Measurements from ENCODE around the gene SIX2. TPM values are rescaled to one million over a fixed set of nuclear protein-coding genes. Genes with fewer than 3 reads are reported as not detected.

The SIX2 gene
- total and polyA plus RNA-seq, 2 donors (not counting 1 experiment from before 2014, with no cell fraction given): not detected

GRCh38 chr2:44967727-44968432, 41.4 kb downstream of the SIX2 start:
- intact Hi-C loops (cut with micrococcal nuclease): no loop called here
- ATAC-seq (ENCODE audit: low read depth): no peak

GRCh38 chr2:44967056-44967455, 42.2 kb downstream of the SIX2 start:
- Mint-ChIP-seq H3K27me3 (peaks cover 45% of the 10 kb centered on the region), H3K4me3 (no peak overlapping the region), H3K9me3 (ENCODE audit: insufficient read depth) (no peaks in the 10 kb centered on the region), H3K4me1 (no peaks in the 10 kb centered on the region), H3K27ac (no peak overlapping the region)
- Histone ChIP-seq H3K36me3 (replicated peaks in 1 of 2; ENCODE audit: control extremely low read depth in 1 of 2, control insufficient read depth in 1 of 2, extremely low read depth in 1 of 2, insufficient read depth in 2 of 2, low read length in 1 of 2) (no peaks in the 10 kb centered on the region), H3K4me1 (ENCODE audit: control insufficient read depth in 2 of 2, insufficient read depth in 2 of 2, low read length in 2 of 2) (no peaks in the 10 kb centered on the region), H4K20me1 (ENCODE audit: control insufficient read depth, insufficient read depth, low read length, poor library complexity, severe bottlenecking) (no peaks in the 10 kb centered on the region), H3K27me3 (replicated peaks in 1 of 4; ENCODE audit: control extremely low read depth in 1 of 4, control insufficient read depth in 3 of 4, insufficient read depth in 4 of 4, low read length in 3 of 4) (peaks cover 0 to 21% (median 5%) of the 10 kb centered on the region in 4 experiments), H2AFZ (ENCODE audit: insufficient read depth, low read depth, low read length, poor library complexity, severe bottlenecking) (no peak overlapping the region), H3K9me3 (ENCODE audit: control extremely low read depth in 1 of 3, control insufficient read depth in 2 of 3, insufficient read depth in 1 of 3, low read length in 2 of 3) (peaks cover 0 to 3% (median 0%) of the 10 kb centered on the region in 3 donors), H3K79me2 (ENCODE audit: control insufficient read depth, insufficient read depth, low read length) (no peaks in the 10 kb centered on the region), H3K27ac (ENCODE audit: low read length in 2 of 2) (no peak overlapping the region), H3K4me3 (ENCODE audit: control extremely low read depth in 1 of 5, extremely low read depth in 1 of 5, insufficient read depth in 1 of 5, low read depth in 2 of 5, low read length in 4 of 5) (no peak overlapping the region), H3K4me2 (replicated peaks; ENCODE audit: low read depth, low read length, poor library complexity, severe bottlenecking) (no peak overlapping the region), H3K9ac (ENCODE audit: low read length) (no peak overlapping the region)
- WGBS (ENCODE audit: insufficient coverage): no CpG with 5 or more reads among the region's 6 CpGs
- ChIA-PET CTCF (interaction anchor here (1.5 kb wide), 1 partner anchor 15 kb away, joined by 3 read pairs; no protein-coding TSS in a partner anchor), POLR2A (no interaction called here)
- ATAC-seq (ENCODE audit: low read depth) (no peak), DNase-seq (no peak)
- TF ChIP-seq EZH2 (IDR thresholded peaks at IDR 0.05; ENCODE audit: borderline replicate concordance, insufficient read depth, low read depth, low read length, poor library complexity, severe bottlenecking): no peak
- TF ChIP-seq, protein P1, sequence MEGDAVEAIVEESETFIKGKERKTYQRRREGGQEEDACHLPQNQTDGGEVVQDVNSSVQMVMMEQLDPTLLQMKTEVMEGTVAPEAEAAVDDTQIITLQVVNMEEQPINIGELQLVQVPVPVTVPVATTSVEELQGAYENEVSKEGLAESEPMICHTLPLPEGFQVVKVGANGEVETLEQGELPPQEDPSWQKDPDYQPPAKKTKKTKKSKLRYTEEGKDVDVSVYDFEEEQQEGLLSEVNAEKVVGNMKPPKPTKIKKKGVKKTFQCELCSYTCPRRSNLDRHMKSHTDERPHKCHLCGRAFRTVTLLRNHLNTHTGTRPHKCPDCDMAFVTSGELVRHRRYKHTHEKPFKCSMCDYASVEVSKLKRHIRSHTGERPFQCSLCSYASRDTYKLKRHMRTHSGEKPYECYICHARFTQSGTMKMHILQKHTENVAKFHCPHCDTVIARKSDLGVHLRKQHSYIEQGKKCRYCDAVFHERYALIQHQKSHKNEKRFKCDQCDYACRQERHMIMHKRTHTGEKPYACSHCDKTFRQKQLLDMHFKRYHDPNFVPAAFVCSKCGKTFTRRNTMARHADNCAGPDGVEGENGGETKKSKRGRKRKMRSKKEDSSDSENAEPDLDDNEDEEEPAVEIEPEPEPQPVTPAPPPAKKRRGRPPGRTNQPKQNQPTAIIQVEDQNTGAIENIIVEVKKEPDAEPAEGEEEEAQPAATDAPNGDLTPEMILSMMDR (IDR thresholded peaks at IDR 0.05): no peak
- intact Hi-C loops (cut with micrococcal nuclease): no loop called here

More at GRCh38 chr2:44967727-44968432, 41.4 kb downstream of the SIX2 start:
- Histone ChIP-seq H3K36me3 (replicated peaks in 1 of 2; ENCODE audit: control extremely low read depth in 1 of 2, control insufficient read depth in 1 of 2, extremely low read depth in 1 of 2, insufficient read depth in 2 of 2, low read length in 1 of 2) (no peaks in the 10 kb centered on the region), H3K4me3 (ENCODE audit: control extremely low read depth in 1 of 5, extremely low read depth in 1 of 5, insufficient read depth in 1 of 5, low read depth in 2 of 5, low read length in 4 of 5) (no peak overlapping the region), H3K79me2 (ENCODE audit: control insufficient read depth, insufficient read depth, low read length) (no peaks in the 10 kb centered on the region), H4K20me1 (ENCODE audit: control insufficient read depth, insufficient read depth, low read length, poor library complexity, severe bottlenecking) (no peaks in the 10 kb centered on the region), H3K27ac (ENCODE audit: low read length in 2 of 2) (no peak overlapping the region), H3K4me1 (ENCODE audit: control insufficient read depth in 2 of 2, insufficient read depth in 2 of 2, low read length in 2 of 2) (no peaks in the 10 kb centered on the region), H2AFZ (ENCODE audit: insufficient read depth, low read depth, low read length, poor library complexity, severe bottlenecking) (no peak overlapping the region), H3K27me3 (replicated peaks in 1 of 4; ENCODE audit: control extremely low read depth in 1 of 4, control insufficient read depth in 3 of 4, insufficient read depth in 4 of 4, low read length in 3 of 4) (peaks cover 0 to 21% (median 5%) of the 10 kb centered on the region in 4 experiments), H3K4me2 (replicated peaks; ENCODE audit: low read depth, low read length, poor library complexity, severe bottlenecking) (no peak overlapping the region), H3K9me3 (ENCODE audit: control extremely low read depth in 1 of 3, control insufficient read depth in 2 of 3, insufficient read depth in 1 of 3, low read length in 2 of 3) (peaks cover 0 to 3% (median 0%) of the 10 kb centered on the region in 3 donors), H3K9ac (ENCODE audit: low read length) (no peak overlapping the region)
- POLR2A ChIA-PET: no interaction called here
- no peak for DNase-seq
- H3K4me1 Mint-ChIP-seq: no peaks in the 10 kb centered on the region
- no peak overlapping the region for H3K27ac Mint-ChIP-seq
- TF ChIP-seq EZH2 (IDR thresholded peaks at IDR 0.05; ENCODE audit: borderline replicate concordance, insufficient read depth, low read depth, low read length, poor library complexity, severe bottlenecking): no peak
- TF ChIP-seq, protein P1 (IDR thresholded peaks at IDR 0.05): no peak
- 76% methylated on average over 4 of the region's 5 CpGs for WGBS (ENCODE audit: insufficient coverage)
- CTCF ChIA-PET: interaction anchor here (1.5 kb wide), 1 partner anchor 14 kb away, joined by 3 read pairs; no protein-coding TSS in a partner anchor
- H3K27me3 Mint-ChIP-seq: peaks cover 39% of the 10 kb centered on the region
- no peaks in the 10 kb centered on the region for H3K9me3 Mint-ChIP-seq (ENCODE audit: insufficient read depth)
- no peak overlapping the region for H3K4me3 Mint-ChIP-seq
